ENCODE measurements around the gene FRMD8.

Gene FRMD8

DNA sequence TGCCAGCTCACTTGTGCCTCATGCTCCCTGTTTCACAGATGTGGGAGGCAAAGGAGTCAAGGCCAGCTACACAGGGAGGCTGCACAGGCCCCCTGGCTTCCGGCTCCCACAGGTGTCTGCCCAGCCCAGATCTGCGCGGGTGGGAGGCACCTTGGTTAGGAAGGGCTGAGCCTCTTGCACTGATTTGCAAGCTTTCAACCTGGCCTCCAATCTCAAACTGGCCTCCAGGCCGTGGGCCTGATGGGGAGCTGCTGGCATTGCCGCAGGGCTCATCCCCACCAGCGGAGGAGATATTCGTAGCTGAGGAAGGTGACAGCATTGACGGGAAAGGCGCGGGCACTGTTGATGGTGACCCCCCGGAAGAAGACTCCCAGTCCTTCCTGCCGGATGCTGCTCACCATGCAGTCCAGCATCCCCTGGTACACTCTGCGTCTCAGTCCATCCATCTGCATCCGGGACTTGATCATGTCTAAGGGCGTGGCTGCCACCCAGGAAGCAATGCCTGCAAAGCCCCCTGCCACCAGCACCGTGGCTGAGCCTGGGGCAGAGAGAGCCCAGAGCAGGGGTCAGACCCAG, 10.2 kb upstream of the FRMD8 start:
- no peak for DNase-seq

GRCh38 chr11:65377036-65377435, 9.4 kb upstream of the FRMD8 start:
- DNase-seq, result no peak

DNA sequence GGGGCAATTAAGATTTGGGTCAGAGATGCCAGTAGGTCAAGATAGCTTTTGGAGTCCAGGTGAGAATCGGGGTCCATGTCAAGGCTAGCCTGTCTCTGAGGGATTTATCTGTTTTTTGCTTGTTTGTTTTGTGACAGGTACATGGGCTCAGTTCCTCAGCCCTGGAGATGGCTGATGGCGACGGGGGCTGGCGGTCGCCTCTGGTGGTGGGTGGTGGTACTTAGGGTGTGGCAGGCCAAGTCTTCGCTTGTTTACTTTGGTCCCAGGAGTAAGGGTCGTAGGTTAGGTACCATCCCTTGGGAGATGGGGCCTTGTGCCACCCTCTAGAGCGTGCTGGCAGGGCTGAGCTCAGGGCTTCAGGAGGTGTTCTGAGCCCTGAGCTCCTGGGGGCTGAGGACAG, 8.7 kb upstream of the FRMD8 start:
- DNase-seq, result no peak

DNA sequence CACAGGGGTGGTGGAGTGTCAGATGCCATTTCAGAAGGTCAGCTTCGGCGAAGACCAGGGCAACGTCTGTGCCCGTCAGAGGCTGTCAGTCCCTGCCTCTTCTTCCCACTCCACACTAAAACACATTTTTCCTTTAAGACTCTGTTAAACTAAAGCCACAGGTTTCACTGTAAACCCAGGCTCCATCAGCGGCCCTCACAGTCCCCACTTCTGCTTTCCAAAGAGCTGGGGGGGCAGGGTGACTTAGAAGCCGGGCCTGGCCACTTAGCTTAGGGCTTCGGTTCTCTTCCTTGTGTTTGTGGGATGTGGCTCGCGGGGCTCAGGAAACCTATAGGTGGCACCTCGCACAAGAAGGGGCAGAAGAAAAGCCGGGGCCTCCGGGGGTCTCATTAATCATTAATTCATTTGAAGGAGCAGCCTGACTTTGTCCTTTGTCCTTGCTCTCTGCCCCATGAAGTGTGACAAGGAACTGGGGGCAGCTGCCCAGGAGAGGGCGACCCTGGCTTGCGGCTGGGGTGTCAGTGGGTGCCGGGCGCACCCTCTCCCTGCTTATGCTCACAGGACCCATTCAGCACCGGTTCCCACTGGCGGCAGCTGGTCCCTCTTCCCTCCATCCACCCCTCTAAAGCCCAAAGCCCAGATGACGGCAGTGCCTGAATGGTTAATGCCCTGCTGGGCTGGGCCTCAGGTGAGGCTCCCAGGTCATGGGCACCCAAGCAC, 8.1 kb upstream of the FRMD8 start:
- no peak for DNase-seq

DNA sequence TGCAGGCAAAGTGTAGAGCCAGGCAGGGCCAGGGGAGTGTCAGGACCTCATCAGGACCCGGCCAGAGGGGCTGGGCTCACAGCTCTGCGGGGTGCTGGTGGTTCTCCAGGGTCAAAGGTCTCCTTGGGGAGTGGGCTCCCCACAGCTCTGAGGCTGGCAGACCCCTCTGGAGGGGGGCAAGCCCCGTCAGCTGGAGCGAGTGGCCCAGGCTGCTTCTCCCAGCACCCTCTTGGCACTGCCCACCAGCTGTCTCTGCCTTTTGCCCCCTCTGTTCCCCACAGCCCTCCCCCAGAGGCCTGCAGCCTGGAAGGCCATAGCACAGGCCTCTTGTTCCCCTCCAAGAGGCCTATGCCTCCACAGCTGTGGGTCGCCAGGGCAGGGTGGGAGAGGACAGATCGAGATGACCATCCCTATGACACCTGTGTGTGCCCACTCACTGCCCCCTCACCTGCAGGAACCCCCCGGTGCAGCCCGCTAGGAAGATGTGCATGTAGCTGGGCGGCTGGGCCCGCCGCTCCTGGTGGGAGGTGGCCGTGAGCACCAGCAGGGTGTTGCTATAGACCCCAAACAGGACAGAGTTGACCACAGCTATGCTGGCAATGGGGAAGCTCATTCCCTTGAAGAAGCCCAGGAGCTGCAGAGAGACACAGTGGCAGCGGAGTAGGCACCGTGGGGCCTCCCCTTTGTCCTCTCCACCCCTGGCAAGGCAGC, 7.4 kb upstream of the FRMD8 start:
- no peak for DNase-seq

DNA sequence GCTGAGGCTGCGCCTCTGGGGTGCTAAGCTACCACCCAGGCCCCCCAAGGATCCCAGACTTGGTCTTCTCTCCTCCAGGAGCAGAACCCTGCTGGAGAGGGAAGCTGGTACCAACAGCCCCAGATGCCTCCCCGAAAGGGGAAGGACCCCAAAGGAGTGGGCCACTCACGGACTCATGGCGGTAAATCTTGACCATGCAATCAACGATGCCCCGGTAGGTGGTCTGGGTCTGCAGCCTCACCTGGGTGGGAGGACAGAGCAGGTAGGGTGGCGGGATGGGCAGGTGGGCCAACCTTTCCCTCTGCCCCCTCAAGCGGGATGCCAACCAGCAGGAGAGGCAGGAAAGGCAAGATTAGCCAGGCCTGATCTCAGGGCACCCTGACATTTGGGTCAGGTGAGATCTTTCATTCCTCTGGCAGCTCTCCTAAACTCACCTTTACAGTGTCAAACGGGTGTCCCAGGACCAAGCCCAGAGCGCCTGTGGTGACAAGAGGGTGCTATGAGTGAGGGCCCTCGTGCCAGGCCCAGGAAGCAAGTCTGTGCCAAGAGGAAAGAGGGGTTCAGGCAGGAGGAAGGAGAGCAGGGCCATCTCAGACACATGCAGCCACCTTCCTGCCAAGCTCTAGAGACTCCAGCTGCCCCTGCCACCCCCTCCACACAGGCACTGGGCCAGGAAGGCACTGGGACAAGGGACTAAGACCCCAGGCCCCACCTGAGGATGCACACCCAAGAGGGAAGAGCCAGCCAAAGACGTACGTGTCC, 6.6 kb upstream of the FRMD8 start:
- no peak for DNase-seq

DNA sequence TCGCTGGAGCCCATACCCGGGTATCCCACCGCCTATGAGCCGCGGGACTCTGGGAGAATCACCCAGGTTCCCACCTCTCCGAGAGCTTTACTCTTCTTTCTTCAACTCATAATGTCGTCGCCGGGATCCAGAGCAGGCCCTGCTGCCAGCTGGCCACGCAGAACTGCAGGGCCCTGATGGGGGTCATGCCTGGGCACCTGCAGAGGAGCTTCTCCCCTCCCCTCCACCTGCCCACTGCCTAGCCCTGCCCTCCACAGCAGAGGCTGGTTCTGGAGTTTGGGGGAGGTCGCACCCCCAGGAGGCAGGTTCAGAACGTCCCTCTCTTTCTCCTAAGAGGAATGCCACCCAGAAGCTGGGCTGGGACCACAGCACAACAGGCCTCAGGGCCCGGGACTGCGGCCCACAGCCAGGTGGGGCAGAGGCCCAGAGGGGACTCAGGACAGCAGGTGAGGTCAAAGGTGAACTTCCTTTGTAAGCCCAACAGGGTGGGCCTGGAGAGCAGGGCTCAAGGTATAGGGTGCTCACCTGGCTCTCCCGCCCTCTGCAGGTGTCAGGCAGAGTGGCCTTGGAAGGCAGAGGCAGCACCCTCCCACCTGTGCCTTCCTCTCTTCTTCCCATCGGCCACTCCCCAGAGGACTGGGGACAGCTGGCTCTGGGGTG, 5.8 kb upstream of the FRMD8 start:
- DNase-seq, result no peak

GRCh38 chr11:65381716-65382032, 4.8 kb upstream of the FRMD8 start:
- no peak for DNase-seq

- DNase-seq, result peak; percentile 81
Measured at GRCh38 chr11:65382033-65382803, 4.2 kb upstream of the FRMD8 start, which contains the start of gene SLC25A45. Gene SLC25A45, minus strand, starts transcription at chr11:65382646. Its CDS starts 695 bp downstream, at chr11:65381951.

DNA sequence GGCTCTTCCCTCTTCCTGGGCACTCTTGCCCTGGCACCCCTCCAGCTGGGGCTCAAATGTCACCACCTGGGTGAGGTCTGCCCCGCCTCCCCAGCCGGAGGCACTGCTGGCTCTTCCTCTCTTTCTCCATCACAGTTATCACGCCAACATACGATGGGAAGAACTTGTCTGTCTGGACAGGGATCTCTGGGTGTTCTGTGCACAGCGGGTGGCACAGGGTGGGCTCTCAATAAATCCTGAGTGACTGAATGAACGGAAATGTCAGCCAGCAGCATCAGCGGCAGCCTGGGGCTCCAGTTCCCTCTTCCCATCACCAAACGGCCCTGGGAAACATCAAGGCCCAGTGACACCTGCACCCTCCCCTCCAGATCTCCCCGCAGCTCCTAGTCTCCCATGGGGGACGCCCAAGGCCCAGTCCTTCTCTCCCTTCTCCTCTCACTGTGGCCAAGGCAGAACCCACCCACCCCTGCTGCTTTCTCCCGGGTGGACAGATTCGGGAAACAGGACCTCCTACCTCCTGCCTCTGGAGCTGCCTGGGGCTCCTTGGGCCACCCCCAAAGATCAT, 3.6 kb upstream of the FRMD8 start:
- DNase-seq, result no peak

DNA sequence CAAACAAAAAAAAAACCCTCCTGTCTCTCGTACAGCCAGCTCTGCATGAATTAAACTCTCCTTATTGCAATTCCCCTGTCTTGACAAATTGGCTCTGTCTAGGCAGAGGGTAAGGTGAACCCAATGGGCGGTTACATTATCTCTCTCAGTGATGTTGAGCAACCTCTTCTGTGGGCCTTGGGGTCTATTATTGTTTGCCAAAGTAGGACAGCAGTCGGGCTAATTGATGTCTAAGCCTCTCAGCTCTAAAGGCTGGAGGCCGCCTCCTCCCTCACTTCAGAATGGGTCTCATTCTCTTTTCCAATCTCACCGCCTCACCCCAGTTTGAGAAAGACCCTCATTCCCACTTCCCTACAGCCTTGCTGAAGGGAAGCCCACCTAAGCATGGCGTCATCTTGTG, 2.7 kb upstream of the FRMD8 start:
- DNase-seq, result no peak

GRCh38 chr11:65384301-65384889, 2.0 kb upstream of the FRMD8 start:
- DNase-seq, result no peak

DNA sequence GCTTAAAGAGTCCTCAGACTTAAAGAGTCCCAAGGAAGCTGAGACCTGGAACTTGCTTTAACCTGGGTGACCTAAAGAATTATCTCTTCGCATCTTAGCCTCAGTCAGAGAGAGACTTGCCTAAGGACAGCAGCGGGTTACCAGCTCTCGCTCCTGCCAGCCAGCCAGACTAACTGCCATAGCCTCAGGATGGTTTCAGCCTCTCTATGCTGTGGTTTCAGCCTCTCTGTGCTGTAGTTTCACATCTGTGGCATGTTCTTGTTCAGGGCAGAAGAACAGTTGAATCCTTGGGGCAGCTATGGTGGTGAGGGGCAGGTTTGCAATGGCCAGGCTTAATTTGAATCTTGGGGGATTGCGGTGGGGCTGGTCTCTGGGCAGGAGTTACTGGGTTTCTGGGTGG, 2.3 kb downstream of the FRMD8 start:
- DNase-seq, result no peak

GRCh38 chr11:65389294-65389980, 3.0 kb downstream of the FRMD8 start:
- no peak for DNase-seq

GRCh38 chr11:65390099-65390941, 3.9 kb downstream of the FRMD8 start:
- no peak for DNase-seq

DNA sequence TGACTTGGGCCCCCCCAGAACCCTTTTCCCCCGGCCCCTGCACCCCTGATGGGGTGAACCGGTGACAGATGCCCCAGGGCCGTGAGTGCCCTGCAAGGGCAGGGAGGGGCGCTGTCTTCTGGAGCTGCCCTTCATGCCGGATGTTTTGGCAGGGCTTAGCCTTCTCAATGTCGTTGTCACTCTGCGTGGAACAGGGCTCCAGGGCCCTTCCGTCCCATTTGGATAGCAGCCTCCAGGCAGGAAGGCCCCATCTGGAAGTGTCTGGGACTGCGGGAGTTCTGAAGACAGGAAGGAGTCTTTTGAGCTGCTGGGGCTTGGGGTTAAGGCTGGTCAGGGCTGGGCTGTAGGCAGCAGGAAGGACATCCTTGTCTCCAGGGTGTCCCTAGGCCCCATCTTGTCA, 4.6 kb downstream of the FRMD8 start:
- DNase-seq, result no peak

- DNase-seq, result no peak
Measured at GRCh38 chr11:65392186-65392829, 5.9 kb downstream of the FRMD8 start.

DNA sequence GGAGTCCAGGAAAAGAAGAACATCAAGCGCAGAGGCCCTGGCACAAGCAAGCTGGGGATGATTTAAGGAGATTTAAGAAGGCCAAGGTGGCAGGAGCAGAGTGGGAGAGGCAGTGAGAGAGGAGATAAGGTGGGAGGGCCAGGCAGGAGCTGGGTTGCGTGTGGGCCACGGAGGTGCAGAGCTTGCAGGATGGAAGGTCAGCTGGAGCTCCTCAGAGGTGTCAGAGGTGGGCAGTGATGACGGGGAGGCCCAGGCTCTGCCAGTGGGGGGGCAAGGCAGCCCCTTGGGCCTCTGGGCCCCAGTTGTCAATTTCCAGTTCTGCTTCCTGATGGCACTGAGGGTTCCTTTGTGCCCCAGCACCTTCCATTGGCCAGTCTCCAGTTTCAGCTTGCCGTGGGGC, 6.5 kb downstream of the FRMD8 start:
- no peak for DNase-seq

- DNase-seq, result no peak
Measured at GRCh38 chr11:65393513-65394079, 7.2 kb downstream of the FRMD8 start.

Data from NCI-H526 treated with DMSO at 0.1 percent for 48 hours (cell line).